Measurements from ENCODE around the gene MSLN.
A peak's percentile ranks its signal among the peaks of the same experiment; 100 is the strongest.

Gene MSLN

GRCh38 chr16:727291-727977 lies 33.1 kb upstream of the MSLN start:
- peak; percentile 56 for DNase-seq
- H3K9me3 Mint-ChIP-seq: no peaks in the 10 kb centered on the region
- H3K27ac Mint-ChIP-seq: no peak overlapping the region
- peaks cover 7% of the 10 kb centered on the region for H3K4me1 Mint-ChIP-seq
- peak overlapping the region; percentile 44 for H3K4me3 Mint-ChIP-seq
- peaks cover 36% of the 10 kb centered on the region for H3K27me3 Mint-ChIP-seq
- CTCF ChIA-PET: interaction anchor here (3.2 kb wide), 1 partner anchor 15 kb away, joined by 10 read pairs; no protein-coding TSS in a partner anchor
- H3K36me3 Mint-ChIP-seq: no peaks in the 10 kb centered on the region

DNA sequence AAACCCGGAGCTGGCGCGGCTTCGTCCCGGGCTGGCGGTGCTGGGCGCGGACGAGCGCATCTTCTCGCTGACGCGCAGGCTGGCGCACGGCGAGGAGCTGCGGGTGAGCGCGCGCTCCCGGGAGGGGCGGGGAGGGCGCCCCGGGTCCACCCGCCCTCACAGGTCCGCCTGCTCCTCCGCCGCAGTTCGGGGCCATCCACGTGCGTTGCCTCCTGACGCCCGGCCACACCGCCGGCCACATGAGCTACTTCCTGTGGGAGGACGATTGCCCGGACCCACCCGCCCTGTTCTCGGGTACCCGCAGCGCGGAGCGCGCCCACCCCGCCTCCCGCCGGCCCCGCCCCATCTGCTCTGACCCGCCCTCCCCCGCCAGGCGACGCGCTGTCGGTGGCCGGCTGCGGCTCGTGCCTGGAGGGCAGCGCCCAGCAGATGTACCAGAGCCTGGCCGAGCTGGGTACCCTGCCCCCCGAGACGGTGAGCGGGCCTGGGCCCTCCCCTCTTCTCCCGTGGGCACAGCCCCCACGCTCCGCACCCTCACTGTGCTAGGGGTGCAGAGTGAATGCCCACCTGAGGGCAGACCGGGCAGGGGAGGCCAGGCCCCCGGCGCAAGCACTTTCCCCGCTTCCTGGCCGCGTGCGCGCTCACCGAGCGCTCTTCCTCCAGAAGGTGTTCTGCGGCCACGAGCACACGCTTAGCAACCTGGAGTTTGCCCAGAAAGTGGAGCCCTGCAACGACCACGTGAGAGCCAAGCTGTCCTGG lies 32.2 kb upstream of the MSLN start:
- CTCF ChIA-PET: no interaction called here
- H3K4me3 Mint-ChIP-seq: peak overlapping the region; percentile 31
- peak; percentile 71 for DNase-seq
- H3K4me1 Mint-ChIP-seq: peaks cover 3% of the 10 kb centered on the region
- H3K27me3 Mint-ChIP-seq: peaks cover 30% of the 10 kb centered on the region
- no peak overlapping the region for H3K27ac Mint-ChIP-seq
- H3K9me3 Mint-ChIP-seq: no peaks in the 10 kb centered on the region
- H3K36me3 Mint-ChIP-seq: peaks cover 4% of the 10 kb centered on the region

DNA sequence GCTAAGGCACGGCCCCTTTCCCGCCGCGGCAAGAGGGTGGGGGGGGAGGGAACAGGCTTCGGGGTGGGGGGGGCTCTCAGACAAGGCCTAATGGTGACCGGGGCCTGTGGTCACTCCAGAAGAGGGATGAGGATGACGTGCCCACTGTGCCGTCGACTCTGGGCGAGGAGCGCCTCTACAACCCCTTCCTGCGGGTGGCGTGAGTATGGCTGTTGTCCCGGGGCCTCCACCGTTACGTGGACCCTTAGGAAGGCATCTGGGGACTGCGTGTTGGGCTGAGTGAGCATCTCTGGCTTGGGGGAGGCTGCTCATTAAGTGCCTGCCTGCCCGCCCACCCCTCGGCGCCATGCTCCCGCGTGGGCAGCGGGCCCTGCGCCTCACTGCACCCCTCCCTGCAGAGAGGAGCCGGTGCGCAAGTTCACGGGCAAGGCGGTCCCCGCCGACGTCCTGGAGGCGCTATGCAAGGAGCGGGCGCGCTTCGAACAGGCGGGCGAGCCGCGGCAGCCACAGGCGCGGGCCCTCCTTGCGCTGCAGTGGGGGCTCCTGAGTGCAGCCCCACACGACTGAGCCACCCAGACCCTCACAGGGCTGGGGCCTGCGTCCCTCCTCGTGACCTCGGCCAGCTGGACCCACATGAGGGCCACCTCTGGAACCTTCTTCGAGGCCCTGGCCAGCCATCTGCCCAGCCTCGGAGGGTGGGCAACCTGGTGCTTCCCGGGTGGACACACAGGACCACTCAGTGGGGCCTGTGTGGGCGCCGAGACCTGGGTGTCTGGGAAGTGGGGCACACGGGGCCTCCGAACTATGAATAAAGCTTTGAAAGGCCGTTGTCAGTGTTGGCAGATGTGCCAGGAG lies 31.4 kb upstream of the MSLN start:
- no peaks in the 10 kb centered on the region for H3K9me3 Mint-ChIP-seq
- CTCF ChIA-PET: interaction anchor here (1.6 kb wide), 1 partner anchor 12 kb away, joined by 4 read pairs; the partner anchor contains the start of gene CIAO3
- peaks cover 3% of the 10 kb centered on the region for H3K4me1 Mint-ChIP-seq
- H3K27ac Mint-ChIP-seq: no peak overlapping the region
- peaks cover 4% of the 10 kb centered on the region for H3K36me3 Mint-ChIP-seq
- H3K27me3 Mint-ChIP-seq: peaks cover 27% of the 10 kb centered on the region
- no peak for DNase-seq
- H3K4me3 Mint-ChIP-seq: peak overlapping the region; percentile 49

- peaks cover 3% of the 10 kb centered on the region for H3K4me1 Mint-ChIP-seq
- H3K36me3 Mint-ChIP-seq: peaks cover 4% of the 10 kb centered on the region
- CTCF ChIA-PET: interaction anchor here (1.6 kb wide), 1 partner anchor 11 kb away, joined by 4 read pairs; the partner anchor contains the start of gene CIAO3
- no peak for DNase-seq
- peaks cover 18% of the 10 kb centered on the region for H3K27me3 Mint-ChIP-seq
- H3K27ac Mint-ChIP-seq: no peak overlapping the region
- H3K4me3 Mint-ChIP-seq: peak overlapping the region; percentile 26
- no peaks in the 10 kb centered on the region for H3K9me3 Mint-ChIP-seq
These were observed 30.5 kb upstream of the MSLN start for GRCh38 chr16:729768-730665.

DNA sequence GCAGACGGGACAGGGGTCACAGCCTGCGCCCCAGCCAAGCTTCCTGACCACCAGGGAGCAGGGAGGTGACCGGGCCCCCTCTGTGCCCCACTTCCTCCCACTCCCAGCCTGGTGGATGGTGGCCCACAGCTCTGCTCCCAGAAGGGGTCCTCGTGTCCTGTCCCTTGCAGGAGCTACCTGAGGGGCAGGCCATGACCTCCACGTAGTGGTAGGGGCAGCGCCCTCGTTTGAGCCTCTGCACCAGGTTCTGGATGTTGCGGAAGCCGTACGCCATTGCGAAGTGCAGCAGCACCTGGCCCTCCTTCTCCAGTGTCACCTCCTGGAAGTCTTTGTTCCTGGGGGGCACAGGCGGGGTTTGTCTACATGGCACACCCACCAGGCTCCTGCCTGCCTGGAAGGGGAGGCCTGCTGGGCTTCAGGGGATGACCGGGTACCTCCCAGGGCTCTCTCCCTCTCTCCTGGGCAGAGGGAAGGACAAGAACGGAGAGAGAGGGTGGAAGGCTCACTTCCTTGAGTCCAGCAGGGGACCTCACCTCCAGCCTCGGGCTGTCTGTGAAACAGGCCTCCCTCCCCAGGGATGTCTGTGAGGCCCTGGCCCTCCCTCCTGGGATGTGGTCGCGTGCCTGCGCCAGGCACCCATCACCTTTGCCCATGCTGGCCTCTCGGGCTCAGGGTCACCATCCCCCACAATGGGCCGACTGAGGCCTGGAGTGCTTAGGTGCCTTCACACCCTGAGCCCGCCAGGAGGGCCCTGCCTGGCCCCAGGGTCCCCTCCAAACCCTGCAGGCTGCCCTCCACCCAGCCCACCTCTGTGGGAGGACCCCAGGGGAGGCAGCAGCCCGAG lies 29.6 kb upstream of the MSLN start:
- Mint-ChIP-seq H3K4me3 (no peak overlapping the region), H3K36me3 (peaks cover 6% of the 10 kb centered on the region), H3K9me3 (no peaks in the 10 kb centered on the region), H3K27me3 (peaks cover 10% of the 10 kb centered on the region), H3K27ac (no peak overlapping the region), H3K4me1 (peaks cover 10% of the 10 kb centered on the region)
- DNase-seq: no peak
- CTCF ChIA-PET: interaction anchor here (1.6 to 2.3 kb wide), 2 partner anchors 10 to 18 kb away, joined by 4 to 11 read pairs; partner anchors contain the start of gene CIAO3

DNA sequence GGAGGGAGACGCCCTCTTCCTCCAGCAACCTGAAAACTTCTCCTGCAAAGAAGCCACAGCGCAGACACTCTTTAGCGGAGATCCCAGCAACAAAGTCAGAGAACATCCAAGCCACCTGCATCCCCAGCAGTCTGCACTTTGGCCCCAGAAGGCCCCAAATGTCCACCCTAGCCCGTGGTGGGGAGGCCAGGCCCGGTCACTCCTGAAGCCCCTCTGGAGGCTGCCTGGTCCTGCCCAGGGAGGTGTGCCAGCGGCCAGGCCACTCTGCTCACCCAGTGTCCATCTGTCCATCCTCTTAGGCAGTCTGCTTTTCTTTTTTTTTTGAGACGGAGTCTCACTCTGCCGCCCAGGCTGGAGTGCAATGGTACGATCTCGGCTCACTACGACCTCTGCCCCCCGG lies 28.2 kb upstream of the MSLN start:
- Mint-ChIP-seq H3K36me3 (peaks cover 9% of the 10 kb centered on the region), H3K4me1 (peaks cover 12% of the 10 kb centered on the region), H3K4me3 (no peak overlapping the region), H3K27me3 (no peaks in the 10 kb centered on the region), H3K9me3 (no peaks in the 10 kb centered on the region), H3K27ac (no peak overlapping the region)
- CTCF ChIA-PET: interaction anchor here (1.1 to 2.3 kb wide), 3 partner anchors 8 to 20 kb away, joined by 4 to 11 read pairs (median 7); partner anchors contain the start of gene CIAO3
- no peak for DNase-seq

DNA sequence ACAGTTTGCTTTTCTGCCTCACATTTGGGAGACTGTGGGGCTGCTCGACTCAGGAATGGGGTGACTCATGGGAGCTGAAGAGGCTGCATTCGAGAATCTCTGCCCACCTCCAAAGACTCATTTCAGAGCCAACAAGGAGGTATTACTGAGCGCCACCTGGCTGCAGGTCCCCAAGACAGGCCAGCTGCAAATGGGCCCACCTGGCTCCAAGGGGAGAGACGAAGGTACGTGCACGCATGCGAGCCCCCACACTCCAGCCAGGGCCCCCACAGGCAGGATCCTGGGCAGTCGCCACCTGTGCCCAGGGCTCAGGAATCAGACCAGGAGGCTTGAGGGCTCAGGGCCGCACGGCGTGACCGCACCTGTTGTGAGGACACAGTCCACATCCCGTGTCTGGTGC lies 27.6 kb upstream of the MSLN start:
- Mint-ChIP-seq H3K36me3 (peaks cover 12% of the 10 kb centered on the region), H3K27ac (no peak overlapping the region), H3K9me3 (no peaks in the 10 kb centered on the region), H3K27me3 (no peaks in the 10 kb centered on the region), H3K4me1 (peaks cover 16% of the 10 kb centered on the region), H3K4me3 (no peak overlapping the region)
- no peak for DNase-seq
- CTCF ChIA-PET: interaction anchor here (1.0 to 2.3 kb wide), 4 partner anchors 8 to 20 kb away, joined by 3 to 11 read pairs (median 6); partner anchors contain the start of gene CIAO3

DNA sequence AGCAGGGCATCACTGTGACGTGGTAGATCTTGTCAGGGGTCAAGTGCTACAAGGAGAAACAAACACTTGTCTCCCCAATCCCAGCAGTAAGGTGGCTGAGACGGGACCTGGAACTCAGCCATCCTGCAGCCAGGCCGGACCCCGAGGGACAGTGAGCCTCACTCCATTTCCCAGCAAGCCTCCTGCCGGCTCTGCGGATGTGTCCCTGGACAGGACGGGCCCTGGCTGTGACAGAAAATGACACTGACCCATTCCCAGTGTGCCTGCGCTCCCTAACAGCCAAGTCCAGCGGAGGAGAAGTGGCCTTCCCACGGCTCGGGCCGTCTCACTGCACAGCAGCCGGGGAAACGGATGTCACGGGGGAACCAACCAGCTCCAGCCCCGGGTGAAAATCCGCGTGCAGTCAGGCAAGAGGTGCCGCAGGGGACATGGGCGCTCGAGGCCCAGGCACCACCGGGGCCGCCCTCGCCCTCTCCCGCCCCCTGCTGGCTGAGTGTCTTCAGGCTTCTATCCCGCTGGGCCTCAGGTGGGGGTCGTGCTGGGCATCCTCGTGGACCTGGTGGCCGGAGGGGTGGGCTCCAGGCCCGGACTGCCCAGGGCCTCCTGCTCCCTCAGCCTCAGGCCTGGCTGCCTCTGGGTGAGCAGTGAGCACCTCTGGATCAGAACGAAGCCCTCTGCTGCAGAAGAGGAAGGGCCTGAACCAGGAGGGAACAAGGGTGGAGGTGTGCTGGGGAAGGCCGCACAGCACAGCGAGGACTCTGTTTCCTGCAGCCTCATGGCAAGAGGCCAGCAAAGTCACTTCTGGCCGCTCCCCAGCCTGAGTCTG lies 26.9 kb upstream of the MSLN start:
- DNase-seq: peak; percentile 58
- CTCF ChIA-PET: interaction anchor here (0.5 to 2.2 kb wide), 3 partner anchors 12 to 146 kb away, joined by 3 to 7 read pairs (median 3); no protein-coding TSS in a partner anchor
- H3K4me1 Mint-ChIP-seq: peaks cover 18% of the 10 kb centered on the region

DNA sequence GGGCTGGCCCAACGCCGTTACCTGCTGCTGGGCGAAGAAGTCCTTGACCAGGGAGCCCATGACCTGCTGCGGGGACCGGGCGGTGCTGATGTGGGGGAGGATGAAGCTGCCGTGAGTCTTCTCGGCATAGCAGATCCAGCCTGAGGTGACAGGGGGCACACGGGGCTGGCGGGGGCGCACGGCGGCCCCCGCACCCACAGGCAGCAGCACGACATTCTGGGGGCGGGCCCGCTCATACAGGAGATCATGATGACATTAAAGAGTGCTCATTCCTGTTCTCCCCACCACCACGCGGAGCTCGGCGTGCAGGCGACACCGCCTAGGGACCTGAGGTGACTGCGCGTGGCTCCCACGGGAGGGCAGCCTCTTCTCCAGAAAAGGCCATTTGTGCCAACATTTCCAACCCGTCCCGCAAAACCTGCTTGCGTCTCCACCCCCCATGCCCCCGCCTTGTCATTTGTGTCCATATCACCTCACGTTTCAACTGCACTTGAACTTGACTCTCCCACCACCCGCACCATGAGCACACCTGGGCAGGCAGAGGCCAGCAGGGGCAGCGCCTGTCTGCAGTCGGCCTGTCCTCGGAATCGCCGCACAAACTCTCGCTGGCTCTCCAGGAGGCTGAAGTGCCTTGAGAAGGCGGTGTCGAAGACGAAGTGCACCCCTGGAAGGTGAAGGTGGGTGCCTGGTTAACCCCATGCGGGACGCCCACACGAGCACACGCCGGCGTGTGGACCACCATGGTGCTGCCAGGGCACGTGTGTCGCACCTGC lies 26.1 kb upstream of the MSLN start:
- no peaks in the 10 kb centered on the region for H3K27me3 Mint-ChIP-seq
- H3K4me3 Mint-ChIP-seq: no peak overlapping the region
- peaks cover 22% of the 10 kb centered on the region for H3K4me1 Mint-ChIP-seq
- no peaks in the 10 kb centered on the region for H3K9me3 Mint-ChIP-seq
- CTCF ChIA-PET: interaction anchor here (0.5 to 1.0 kb wide), 2 partner anchors 13 to 147 kb away, joined by 3 read pairs; no protein-coding TSS in a partner anchor
- no peak for DNase-seq
- no peak overlapping the region for H3K27ac Mint-ChIP-seq
- H3K36me3 Mint-ChIP-seq: peaks cover 14% of the 10 kb centered on the region

More for the DNA sequence above, 26.9 kb upstream of the MSLN start:
- Mint-ChIP-seq H3K27me3 (no peaks in the 10 kb centered on the region), H3K9me3 (no peaks in the 10 kb centered on the region), H3K4me3 (no peak overlapping the region), H3K27ac (no peak overlapping the region), H3K36me3 (peaks cover 14% of the 10 kb centered on the region)

- Mint-ChIP-seq H3K4me1 (peaks cover 28% of the 10 kb centered on the region), H3K27me3 (no peaks in the 10 kb centered on the region), H3K4me3 (no peak overlapping the region), H3K9me3 (no peaks in the 10 kb centered on the region), H3K36me3 (peaks cover 14% of the 10 kb centered on the region), H3K27ac (no peak overlapping the region)
- CTCF ChIA-PET: interaction anchor here (1.0 to 1.7 kb wide), 6 partner anchors 9 to 22 kb away, joined by 3 to 10 read pairs (median 4); partner anchors contain the start of genes ANTKMT, CCDC78 and METRN
- no peak for DNase-seq
These were observed 25.3 kb upstream of the MSLN start for GRCh38 chr16:734981-735881.
